LNCaP clone FGC (cell line): Measurements from ENCODE around the gene HIC1.

Experiments used
- DNase-seq: peaks from one replicate; pipeline ENCODE4 v3.0.0-alpha.2; 2011; ENCODE audit warnings: low read depth
- H3K4me3 ChIP-seq: 2 replicates; pipeline ENCODE4 v1.5.1; 2011; ENCODE audit warnings: mild to moderate bottlenecking, low read depth, low read length, control low read depth
- TF ChIP-seq, protein P1 (sequence below): IDR thresholded peaks from 2 replicates; pipeline ENCODE4 v1.5.1; 2012; ENCODE audit warnings: mild to moderate bottlenecking; ENCODE audit not compliant: control insufficient read depth, insufficient read depth; ENCODE audit errors: extremely low read depth

The HIC1 gene

DNA sequence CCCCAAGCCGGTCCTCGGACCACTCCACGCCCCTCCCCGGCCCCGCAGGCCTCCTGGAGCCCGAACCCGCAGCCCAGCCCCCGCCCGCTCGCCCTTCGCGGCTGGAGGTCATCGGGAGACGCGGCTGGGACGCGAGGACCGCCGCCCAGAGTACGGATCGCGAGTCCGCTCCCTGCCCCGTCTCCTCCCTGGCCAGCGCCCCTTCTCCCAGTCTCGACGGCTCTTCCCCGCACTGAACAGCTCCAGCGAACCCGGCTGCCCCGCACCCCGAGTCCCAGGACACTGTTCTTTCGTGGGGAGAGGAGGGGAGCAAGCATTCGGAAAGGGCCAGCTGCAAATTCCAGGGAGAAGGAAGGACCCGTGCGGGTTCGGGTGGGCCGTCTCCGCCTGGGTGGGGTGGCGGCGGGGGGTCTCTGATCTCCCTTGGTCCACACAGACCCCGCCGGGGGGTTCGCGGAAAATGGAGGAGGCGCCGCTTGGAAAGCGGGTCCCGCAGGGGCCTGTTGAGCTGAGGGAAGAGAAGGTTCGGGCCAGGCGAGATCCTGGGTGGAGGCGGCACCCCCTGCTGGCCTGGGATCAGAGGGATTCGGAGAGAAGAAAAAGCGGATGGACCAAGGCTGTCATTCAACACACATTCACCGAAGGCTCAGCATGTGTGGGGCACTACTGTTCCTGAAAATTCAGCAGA lies 29.1 kb upstream of the HIC1 start:
- TF ChIP-seq, protein P1, sequence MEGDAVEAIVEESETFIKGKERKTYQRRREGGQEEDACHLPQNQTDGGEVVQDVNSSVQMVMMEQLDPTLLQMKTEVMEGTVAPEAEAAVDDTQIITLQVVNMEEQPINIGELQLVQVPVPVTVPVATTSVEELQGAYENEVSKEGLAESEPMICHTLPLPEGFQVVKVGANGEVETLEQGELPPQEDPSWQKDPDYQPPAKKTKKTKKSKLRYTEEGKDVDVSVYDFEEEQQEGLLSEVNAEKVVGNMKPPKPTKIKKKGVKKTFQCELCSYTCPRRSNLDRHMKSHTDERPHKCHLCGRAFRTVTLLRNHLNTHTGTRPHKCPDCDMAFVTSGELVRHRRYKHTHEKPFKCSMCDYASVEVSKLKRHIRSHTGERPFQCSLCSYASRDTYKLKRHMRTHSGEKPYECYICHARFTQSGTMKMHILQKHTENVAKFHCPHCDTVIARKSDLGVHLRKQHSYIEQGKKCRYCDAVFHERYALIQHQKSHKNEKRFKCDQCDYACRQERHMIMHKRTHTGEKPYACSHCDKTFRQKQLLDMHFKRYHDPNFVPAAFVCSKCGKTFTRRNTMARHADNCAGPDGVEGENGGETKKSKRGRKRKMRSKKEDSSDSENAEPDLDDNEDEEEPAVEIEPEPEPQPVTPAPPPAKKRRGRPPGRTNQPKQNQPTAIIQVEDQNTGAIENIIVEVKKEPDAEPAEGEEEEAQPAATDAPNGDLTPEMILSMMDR, result peak; percentile 94
- DNase-seq, result no peak

DNA sequence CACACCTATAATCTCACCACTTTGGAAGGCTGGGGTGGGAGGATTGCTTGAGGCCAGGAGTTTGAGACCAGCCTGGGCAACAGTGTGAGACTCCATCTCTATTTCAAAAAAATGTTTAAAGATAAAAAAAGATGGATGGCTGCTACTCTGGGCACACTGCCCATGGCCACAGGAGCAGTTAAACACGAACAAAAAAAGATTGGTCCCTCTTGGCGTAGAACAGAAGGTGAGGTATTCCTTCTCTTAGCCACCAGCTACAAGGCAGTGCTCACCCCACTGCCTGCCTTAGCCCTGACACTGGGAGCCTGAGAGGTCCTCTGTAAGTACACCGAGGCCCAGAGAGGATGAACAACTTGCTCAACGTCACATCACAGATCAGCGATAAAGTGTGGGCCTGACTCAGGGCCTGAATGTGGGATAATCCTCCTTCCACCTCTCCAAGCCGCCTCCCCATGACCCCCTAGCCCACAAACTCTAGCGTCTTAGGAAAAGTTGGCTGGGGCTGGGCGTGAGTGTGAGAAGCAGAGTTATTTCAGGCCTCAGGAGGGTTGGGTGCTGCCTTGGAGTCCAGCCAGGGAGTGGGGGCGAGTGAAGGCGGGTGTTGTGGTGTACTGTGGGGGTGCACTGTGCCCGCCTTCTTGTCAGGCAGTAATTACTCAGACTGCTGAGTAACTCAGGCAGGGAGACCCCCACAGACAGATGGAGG lies 27.2 kb upstream of the HIC1 start:
- TF ChIP-seq, protein P1, result no peak
- DNase-seq, result no peak
- H3K4me3 ChIP-seq, result no peak overlapping the region

More for the DNA sequence above, 29.1 kb upstream of the HIC1 start:
- H3K4me3 ChIP-seq, result peak overlapping the region; percentile 61

DNA sequence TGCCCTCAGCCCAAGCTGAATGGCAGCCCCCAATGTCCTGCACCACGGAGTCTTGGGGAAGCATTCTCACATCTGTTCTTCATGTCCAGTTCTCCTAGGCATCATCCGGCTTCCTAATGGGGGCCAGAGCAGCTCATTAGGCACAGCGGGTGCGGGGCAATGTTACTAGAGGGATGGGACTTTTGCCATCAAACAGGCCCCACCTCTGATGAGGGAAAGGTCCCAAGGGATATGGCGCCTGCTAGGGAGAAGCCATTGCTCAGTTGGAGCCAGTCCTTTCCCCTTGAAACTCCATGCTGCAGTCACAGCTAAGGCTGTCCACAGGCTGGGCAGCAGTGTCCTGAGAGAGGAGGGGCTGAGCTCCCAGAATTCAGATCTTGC lies 26.7 kb upstream of the HIC1 start:
- TF ChIP-seq, protein P1, result no peak
- DNase-seq, result no peak
- H3K4me3 ChIP-seq, result no peak overlapping the region

DNA sequence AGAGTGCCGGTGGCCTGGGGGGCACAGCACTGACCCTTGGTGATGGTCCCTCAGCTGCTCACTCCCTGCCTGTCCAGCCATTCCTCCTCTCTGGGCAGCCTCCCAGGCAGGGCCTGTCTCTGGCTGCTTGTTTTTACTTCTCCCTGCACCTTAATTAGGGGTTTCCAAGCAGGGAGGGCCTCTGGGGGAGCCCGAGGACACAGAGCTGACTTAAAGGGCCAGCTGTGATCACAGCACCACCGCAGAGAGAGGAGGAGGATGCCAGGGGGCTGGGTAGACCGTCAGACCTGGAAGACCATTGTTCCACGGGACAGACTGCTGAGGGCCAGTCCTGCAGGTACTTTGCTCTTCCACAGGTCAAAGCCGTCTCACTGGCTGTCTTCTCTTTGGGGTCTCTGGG lies 26.2 kb upstream of the HIC1 start:
- no peak for DNase-seq
- TF ChIP-seq, protein P1, result no peak
- no peak overlapping the region for H3K4me3 ChIP-seq

DNA sequence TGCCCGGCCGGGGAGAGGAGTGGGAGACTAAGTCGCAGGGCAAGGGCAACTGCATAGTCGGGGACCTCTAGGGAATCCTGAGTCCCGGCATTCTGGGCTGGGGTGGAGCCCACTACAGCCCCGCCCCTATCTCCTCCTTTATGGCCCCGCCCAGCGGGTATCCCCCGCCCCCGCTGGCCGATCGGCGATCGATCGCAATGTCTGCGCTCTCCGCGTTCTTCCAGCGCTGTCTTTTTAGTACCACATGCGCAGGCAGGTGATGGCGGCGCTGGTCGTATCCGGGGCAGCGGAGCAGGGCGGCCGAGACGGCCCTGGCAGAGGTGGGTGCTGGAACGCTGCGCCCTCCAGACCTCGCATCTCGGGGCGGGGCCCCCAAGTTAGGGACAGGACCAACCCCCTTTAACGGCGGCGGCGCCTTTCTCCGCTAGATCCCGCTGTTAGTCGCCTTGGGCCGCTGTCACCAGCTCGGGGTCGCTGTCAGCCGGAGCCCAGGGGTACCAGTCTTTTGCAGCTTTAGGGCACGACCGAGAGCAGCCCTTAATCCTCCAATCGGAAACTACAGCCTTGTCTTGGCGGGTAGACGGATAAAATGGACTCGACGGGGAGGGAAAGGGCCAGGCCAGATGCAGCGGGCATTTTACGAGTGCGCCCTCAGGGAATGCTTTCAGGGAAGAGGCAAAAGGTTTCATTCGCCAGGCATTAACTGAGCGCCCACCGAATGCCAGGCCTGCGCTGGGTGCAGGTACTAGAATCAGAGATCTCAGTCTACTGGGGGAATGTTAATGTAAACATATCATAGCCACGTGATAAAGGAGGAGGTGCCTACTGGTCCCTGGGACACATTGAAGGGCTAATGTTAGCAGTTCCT lies 24.8 kb upstream of the HIC1 start, which contains the start of gene DPH1:
TSS of gene DPH1 (plus strand) at position 243 of the 868 bp plus-strand sequence. CDS start at position 260, 17 bp downstream.
- peak within 1 kb of the TSS; percentile 99 for H3K4me3 ChIP-seq
- DNase-seq, result peak; percentile 74
- TF ChIP-seq, protein P1, result no peak

DNA sequence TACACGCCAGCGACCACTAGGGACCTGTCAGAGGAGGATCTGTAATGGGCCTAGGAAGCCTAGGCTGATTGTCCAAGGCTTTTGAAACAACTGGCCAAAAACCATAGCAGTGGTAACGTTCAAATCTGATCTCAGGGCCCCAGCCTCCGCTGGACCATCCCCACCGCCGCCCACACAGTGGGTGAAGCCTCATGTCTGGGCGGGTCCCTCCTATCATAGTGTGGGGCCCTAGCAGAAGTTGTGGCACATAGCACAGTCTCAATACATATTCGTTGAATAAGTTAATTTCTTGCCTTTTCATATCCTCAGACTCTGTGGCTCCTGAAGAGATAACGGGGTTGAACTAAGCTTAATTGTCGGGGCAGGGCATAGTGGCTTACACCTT lies 24.1 kb upstream of the HIC1 start:
- DNase-seq, result no peak
- TF ChIP-seq, protein P1, result peak; percentile 63

More for the DNA sequence above, 24.1 kb upstream of the HIC1 start:
- H3K4me3 ChIP-seq, result peak overlapping the region; percentile 99
